Measurements from ENCODE around the gene SUFU. TPM values are rescaled to one million over a fixed set of nuclear protein-coding genes. Genes with fewer than 3 reads are reported as not detected.

Gene SUFU
- total RNA-seq, 1 experiment from 2014 or later: 10.6 TPM

- POLR2A ChIA-PET: no interaction called here
- Histone ChIP-seq H3K27me3 (replicated peaks; ENCODE audit: control insufficient read depth, insufficient read depth, low read length) (no peaks in the 10 kb centered on the region), H3K4me3 (ENCODE audit: low read depth, low read length) (no peak overlapping the region), H3K9me3 (no peaks in the 10 kb centered on the region), H3K36me3 (ENCODE audit: control insufficient read depth, insufficient read depth, low read length) (no peaks in the 10 kb centered on the region; the same call in 1 of the 2 replicates), H3K4me1 (no peaks in the 10 kb centered on the region)
- Mint-ChIP-seq H3K27ac (ENCODE audit: unreplicated experiment) (no peak overlapping the region), H3K27me3 (ENCODE audit: insufficient read depth, unreplicated experiment) (no peaks in the 10 kb centered on the region), H3K4me1 (ENCODE audit: low read depth, unreplicated experiment) (peaks cover 8% of the 10 kb centered on the region), H3K9me3 (ENCODE audit: unreplicated experiment) (no peaks in the 10 kb centered on the region), H3K4me3 (ENCODE audit: unreplicated experiment) (no peak overlapping the region), H3K36me3 (ENCODE audit: insufficient read depth, unreplicated experiment) (peaks cover 5% of the 10 kb centered on the region)
- BruUV-seq (replicated peaks): no TSS peak
- DNase-seq: peak in 1 of 2 experiments; percentile 60
- peak; percentile 17 to 42 for TF ChIP-seq CTCF (IDR thresholded peaks at IDR 0.05; ENCODE audit: insufficient read depth in 1 of 2, low read depth in 1 of 2, low read length in 1 of 2, severe bottlenecking in 1 of 2, unreplicated experiment in 1 of 2)
- CTCF ChIA-PET: interaction anchor here (0.5 to 1.4 kb wide), 6 partner anchors 9 to 1524 kb away, joined by 3 to 8 read pairs (median 3); partner anchors contain the start of gene TRIM8
- intact Hi-C loops (cut with micrococcal nuclease; ENCODE audit: unreplicated experiment): loop anchor here (1.0 kb wide), 1 partner anchor 28 kb away; no protein-coding TSS in a partner anchor
Observed at GRCh38 chr10:102615361-102615760, 111.6 kb downstream of the SUFU start.

- POLR2A ChIA-PET: interaction anchor here (0.6 kb wide), 1 partner anchor 98 kb away, joined by 4 read pairs; the partner anchor contains the start of gene ARL3
- no TSS peak for BruUV-seq (replicated peaks)
- Mint-ChIP-seq H3K36me3 (ENCODE audit: insufficient read depth, unreplicated experiment) (peaks cover 5% of the 10 kb centered on the region), H3K27me3 (ENCODE audit: insufficient read depth, unreplicated experiment) (no peaks in the 10 kb centered on the region), H3K9me3 (ENCODE audit: unreplicated experiment) (no peaks in the 10 kb centered on the region), H3K27ac (ENCODE audit: unreplicated experiment) (no peak overlapping the region), H3K4me3 (ENCODE audit: unreplicated experiment) (no peak overlapping the region), H3K4me1 (ENCODE audit: low read depth, unreplicated experiment) (peaks cover 8% of the 10 kb centered on the region)
- intact Hi-C loops (cut with micrococcal nuclease; ENCODE audit: unreplicated experiment): no loop called here
- DNase-seq: no peak
- Histone ChIP-seq H3K9me3 (no peaks in the 10 kb centered on the region), H3K27me3 (replicated peaks; ENCODE audit: control insufficient read depth, insufficient read depth, low read length) (no peaks in the 10 kb centered on the region), H3K4me3 (ENCODE audit: low read depth, low read length) (no peak overlapping the region), H3K36me3 (ENCODE audit: control insufficient read depth, insufficient read depth, low read length) (no peaks in the 10 kb centered on the region; the same call in 1 of the 2 replicates), H3K4me1 (no peaks in the 10 kb centered on the region)
- CTCF ChIA-PET: interaction anchor here (1.4 kb wide), 1 partner anchor 28 kb away, joined by 8 read pairs; the partner anchor contains the start of gene TRIM8
- TF ChIP-seq CTCF (IDR thresholded peaks at IDR 0.05; ENCODE audit: insufficient read depth in 1 of 2, low read depth in 1 of 2, low read length in 1 of 2, severe bottlenecking in 1 of 2, unreplicated experiment in 1 of 2): no peak
Observed at GRCh38 chr10:102616066-102616770, 112.4 kb downstream of the SUFU start.

- Histone ChIP-seq H3K4me1 (no peaks in the 10 kb centered on the region), H3K36me3 (ENCODE audit: control insufficient read depth, insufficient read depth, low read length) (no peaks in the 10 kb centered on the region; the same call in 1 of the 2 replicates), H3K9me3 (no peaks in the 10 kb centered on the region), H3K27me3 (replicated peaks; ENCODE audit: control insufficient read depth, insufficient read depth, low read length) (no peaks in the 10 kb centered on the region), H3K4me3 (ENCODE audit: low read depth, low read length) (no peak overlapping the region)
- Mint-ChIP-seq H3K27ac (ENCODE audit: unreplicated experiment) (no peak overlapping the region), H3K36me3 (ENCODE audit: insufficient read depth, unreplicated experiment) (peaks cover 5% of the 10 kb centered on the region), H3K4me3 (ENCODE audit: unreplicated experiment) (no peak overlapping the region), H3K9me3 (ENCODE audit: unreplicated experiment) (no peaks in the 10 kb centered on the region), H3K27me3 (ENCODE audit: insufficient read depth, unreplicated experiment) (no peaks in the 10 kb centered on the region), H3K4me1 (ENCODE audit: low read depth, unreplicated experiment) (peaks cover 8% of the 10 kb centered on the region)
- ChIA-PET CTCF (no interaction called here), POLR2A (interaction anchor here (0.6 kb wide), 1 partner anchor 97 kb away, joined by 4 read pairs; the partner anchor contains the start of gene ARL3)
- TF ChIP-seq CTCF (IDR thresholded peaks at IDR 0.05; ENCODE audit: insufficient read depth in 1 of 2, low read depth in 1 of 2, low read length in 1 of 2, severe bottlenecking in 1 of 2, unreplicated experiment in 1 of 2): no peak
- no peak for DNase-seq
- intact Hi-C loops (cut with micrococcal nuclease; ENCODE audit: unreplicated experiment): no loop called here
- BruUV-seq (replicated peaks): no TSS peak
Observed at GRCh38 chr10:102617041-102617440, 113.3 kb downstream of the SUFU start.
